HPDE6-E6E7 (cell line): ENCODE results near the gene SETD7.
"Not testable (repeated sequence)": the region's sequence is repeated elsewhere in the genome, so short reads cannot be mapped to it uniquely, and the experiment has no call there.

Source experiments
- DNase-seq: peaks from one replicate; pipeline ENCODE4 v3.0.0; 2011; ENCODE audit warnings: missing footprints; ENCODE audit errors: extremely low spot score

The SETD7 gene

DNA sequence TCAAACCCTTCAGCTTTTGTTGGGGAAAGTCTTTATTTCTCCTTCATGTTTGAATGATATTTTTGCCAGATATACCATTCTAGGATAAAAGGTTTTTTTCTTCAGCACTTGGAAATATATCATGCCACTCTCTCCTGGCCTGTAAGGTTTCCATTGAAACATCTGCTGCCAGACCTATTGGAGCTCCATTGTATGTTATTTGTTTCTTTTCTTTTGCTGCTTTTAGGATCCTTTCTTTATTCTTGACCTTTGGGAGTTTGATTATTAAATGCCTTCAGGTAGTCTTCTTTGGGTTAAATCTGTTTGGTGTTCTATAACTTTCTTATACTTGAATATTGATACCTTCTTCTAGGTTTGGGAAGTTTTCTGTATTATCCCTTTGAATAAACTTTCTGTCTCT, 87.3 kb downstream of the SETD7 start:
- DNase-seq = not testable (repeated sequence)

- no peak for DNase-seq
These were observed 90.1 kb downstream of the SETD7 start for GRCh38 chr4:139465922-139466321.

DNA sequence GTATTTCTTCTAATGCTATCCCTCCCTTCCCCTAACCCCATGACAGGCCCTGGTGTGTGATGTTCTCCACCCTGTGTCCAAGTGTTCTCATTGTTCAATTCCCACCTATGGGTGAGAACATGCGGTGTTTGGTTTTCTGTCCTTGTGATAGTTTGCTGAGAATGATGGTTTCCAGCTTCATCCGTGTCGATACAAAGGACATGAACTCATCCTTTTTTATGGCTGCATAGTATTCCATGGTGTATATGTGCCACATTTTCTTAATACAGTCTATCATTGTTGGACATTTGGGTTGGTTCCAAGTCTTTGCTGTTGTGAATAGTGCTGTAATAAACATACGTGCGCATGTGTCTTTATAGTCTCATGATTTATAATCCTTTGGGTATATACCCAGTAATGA, 91.5 kb downstream of the SETD7 start:
- DNase-seq = not testable (repeated sequence)

DNA sequence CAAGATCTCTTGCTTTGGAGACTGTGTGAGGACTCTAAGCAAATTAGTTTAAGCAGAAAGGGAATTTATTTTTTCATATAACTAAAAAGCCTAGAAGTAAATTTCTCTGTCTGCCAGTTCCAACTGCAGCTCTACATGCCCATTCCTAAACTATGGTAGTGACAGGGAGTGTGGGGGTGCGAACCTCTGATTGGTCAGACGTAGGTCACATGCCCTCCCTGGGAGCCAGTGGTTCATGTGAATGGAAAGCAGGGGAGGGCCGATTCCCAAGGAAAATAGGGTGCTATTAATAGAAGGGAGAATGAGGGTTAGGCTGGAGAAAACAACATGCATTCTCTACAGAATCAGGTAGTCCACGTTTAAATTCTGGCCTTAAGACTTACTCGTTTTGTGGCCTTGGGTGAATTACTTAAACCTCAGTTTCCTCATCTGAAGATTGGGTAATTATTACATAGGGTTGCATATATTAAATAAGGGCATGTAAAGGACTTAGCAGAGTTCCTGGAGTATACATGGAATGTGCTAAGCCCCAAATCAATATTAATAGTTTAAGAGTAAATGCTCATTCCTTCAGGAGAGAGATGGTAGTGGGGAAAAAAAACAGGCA, 94.9 kb downstream of the SETD7 start:
- DNase-seq = no peak

DNA sequence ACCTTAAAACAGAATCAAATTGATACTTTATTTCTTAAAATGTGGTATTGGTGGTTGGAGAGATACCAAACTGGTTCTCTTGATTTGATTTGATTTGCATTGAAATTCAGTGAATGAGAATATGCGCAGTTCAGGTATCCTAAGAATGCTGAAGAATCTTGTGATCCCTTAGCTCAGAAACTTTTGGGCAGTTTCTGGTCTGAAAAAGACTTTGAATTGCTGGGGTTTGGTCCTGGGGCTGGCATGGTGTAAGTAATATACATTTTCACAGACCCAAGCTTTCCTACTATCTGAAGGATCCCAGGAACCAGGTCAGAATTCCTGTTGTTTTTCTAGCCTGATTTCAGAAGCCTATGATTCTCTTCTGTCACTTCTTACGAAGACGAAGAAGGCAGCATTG, 95.5 kb downstream of the SETD7 start:
- no peak for DNase-seq

DNA sequence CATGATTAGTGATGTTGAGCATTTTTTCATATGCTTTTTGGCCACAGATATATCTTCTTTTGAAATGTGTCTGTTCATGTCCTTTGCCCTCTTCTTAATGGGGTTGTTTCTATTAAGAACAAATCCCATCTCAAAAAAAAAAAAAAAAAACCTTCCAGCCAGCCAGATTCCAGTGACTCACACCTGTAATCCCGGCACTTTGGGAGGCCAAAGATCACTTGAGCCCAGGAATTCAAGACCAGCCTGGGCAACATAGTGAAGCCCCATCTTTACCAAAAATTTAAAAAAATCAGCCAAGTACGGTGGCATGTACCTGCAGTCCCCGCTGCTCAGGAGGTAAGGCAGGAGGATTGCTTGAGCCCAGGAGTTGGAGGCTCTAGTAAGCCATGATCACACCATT, 97.0 kb downstream of the SETD7 start:
- no peak for DNase-seq

DNA sequence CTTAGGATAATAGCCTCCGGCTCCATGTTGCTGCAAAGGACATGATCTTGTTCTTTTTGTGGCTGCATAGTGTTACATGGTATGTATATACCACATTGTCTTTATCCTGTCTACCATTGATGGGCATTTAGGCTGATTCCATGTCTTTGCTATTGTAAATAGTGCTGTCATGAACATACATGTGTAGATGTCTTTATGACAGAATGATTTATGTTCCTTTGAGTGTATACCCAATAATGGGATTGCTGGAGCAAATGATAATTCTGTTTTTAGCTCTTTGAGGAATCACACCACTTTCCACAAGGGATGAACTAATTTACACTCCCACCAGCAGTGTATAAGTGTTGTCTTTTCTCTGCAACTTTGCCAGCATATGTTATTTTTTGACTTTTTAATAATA, 97.5 kb downstream of the SETD7 start:
- no peak for DNase-seq

- DNase-seq = no peak
These were observed 98.7 kb downstream of the SETD7 start for GRCh38 chr4:139457318-139457717.

DNA sequence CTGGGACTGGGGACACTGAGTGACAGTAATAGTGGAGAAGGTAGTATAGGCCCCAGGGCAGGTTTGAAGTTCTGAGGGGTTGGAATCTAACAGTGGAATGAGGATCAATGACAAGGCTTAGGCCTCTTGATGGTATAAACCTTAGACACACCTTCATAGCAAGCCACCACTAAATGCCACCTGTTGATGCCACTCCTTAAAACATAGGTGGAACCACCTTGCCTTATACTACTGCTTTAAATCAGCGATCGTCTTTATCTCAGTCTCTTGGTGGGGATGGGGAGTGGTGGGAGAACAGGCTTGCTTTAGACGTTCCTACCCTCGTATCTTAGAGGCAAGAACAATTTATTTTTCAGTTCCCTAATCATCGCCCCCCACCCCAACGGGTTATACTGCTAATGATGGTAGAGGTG, 100.9 kb downstream of the SETD7 start:
- DNase-seq = no peak

DNA sequence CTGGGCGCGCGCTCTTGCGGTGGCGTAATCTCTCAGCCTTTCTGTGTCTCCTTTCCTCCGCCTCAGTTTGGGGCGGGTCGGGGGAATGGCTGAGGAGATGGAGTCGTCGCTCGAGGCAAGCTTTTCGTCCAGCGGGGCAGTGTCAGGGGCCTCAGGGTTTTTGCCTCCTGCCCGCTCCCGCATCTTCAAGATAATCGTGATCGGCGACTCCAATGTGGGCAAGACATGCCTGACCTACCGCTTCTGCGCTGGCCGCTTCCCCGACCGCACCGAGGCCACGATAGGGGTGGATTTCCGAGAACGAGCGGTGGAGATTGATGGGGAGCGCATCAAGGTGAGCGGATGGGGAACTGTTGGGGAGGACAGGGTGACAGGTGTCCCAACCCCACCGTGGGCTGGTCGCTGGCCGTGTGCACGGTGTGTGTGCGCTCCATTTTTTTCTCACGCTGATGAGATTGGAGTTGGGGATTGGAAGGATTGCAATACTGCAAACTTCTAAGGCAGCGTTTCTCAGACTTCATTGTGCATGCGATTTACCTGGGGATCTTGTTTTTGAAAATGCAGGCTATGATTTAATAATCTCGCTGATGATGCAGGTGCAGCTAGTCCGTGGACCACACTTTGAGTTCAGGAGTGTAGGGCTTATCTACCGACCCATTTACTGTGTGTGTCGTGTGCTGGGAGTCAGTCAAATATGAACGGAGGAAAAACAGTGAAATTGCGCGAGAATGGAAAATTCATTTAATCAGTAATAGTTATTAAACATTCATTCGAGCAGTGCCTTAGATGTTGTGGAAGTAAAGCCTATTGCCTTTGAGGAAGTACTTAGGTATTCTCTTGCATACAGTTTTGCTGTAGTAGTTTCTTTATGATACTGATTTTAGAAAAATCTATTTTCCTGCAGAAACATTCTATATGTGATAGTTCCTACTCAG, 101.6 kb downstream of the SETD7 start, which contains the start of gene RAB33B:
RAB33B (plus strand) TSS at position 11 of the 935 bp plus-strand sequence; CDS start at position 86, 75 bp downstream.
- no peak for DNase-seq

GRCh38 chr4:139453371-139454110, 102.5 kb downstream of the SETD7 start:
- peak; percentile 93 for DNase-seq

- peak; percentile 72 for DNase-seq
These were observed 103.0 kb downstream of the SETD7 start for GRCh38 chr4:139453041-139453370.

- no peak for DNase-seq
These were observed 104.0 kb downstream of the SETD7 start for GRCh38 chr4:139451997-139452396.

GRCh38 chr4:139450586-139450985, 105.4 kb downstream of the SETD7 start:
- DNase-seq = no peak

DNA sequence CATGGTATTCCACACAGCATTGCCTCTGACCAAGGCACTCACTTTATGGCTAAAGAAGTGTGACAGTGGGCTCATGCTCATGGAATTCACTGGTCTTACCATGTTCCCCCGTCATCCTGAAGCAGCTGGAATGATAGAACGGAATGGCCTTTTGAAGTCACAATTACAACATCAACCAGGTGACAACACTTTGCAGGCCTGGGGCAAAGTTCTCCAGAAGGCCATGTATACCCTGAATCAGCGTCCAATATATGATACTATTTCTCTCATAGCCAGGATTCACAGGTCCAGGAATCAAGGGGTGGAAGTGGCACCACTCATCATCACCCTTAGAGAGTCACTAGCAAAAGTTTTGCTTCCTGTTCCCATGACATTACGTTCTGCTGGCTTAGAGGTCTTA, 108.9 kb downstream of the SETD7 start:
- DNase-seq = not testable (repeated sequence)
